Measurements from ENCODE around the gene POLR3A. TPM values are rescaled to one million over a fixed set of nuclear protein-coding genes. Genes with fewer than 3 reads are reported as not detected.

Gene POLR3A
- total RNA-seq, 1 donor from 2014 or later, result 27.8 TPM

DNA sequence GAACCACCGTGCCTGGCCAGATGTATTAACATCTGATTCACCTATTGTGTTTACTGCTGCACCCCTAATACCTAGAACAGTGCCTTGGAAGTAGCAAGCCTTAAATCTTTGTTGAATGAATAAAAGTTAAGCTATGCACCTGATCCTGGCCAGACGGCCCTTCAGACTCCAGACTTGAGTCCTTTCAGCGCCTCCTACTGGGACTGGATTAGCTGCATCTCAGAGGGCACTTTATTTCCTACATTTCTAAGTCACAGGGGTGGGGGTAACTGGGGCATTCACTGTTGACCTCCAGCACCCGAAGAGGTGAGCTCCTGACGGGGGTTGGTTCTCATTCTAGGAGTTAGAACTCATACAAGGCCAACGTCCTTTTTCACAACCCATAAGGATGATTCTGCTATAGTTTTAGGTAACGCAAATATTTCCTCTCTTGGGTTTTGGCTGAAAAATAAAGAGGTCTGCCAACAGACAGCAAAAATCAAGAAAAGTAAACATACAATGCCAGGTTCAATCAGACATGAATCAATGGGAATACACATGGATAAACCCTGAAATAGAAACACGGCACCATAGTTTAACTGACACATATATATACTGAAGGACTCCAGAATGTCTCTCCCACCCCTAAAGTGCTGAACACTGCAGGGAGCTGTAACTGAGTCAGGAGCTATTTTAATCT lies 54.8 kb downstream of the POLR3A start:
- no peak for DNase-seq
- H3K27me3 Mint-ChIP-seq, result no peaks in the 10 kb centered on the region
- H3K4me1 Mint-ChIP-seq, result peaks cover 8% of the 10 kb centered on the region
- H3K36me3 Mint-ChIP-seq (ENCODE audit: low read depth), result peaks cover 31% of the 10 kb centered on the region
- H3K9me3 Mint-ChIP-seq, result no peaks in the 10 kb centered on the region
- H3K27ac Mint-ChIP-seq, result no peak overlapping the region
- intact Hi-C loops (cut with micrococcal nuclease), result no loop called here
- no peak overlapping the region for H3K4me3 Mint-ChIP-seq

DNA sequence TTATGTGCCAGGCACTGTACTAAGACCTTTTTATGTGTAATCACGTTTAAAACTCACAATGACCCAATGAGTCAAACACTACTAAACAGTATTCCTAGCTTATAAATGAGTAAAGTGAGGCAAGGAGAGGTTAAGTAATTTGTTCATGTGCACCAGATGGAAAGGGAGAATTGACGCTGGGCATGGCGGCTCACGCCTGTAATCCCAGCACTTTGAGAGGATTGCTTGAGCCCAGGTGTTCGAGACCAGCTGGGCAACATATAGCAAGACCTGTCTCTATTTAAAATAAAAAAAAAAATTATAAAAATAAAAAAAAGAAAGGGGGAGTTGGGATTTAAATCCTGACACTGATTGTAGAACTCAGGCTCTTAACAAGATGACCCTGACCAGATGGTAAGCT lies 56.0 kb downstream of the POLR3A start:
- H3K4me1 Mint-ChIP-seq, result peaks cover 8% of the 10 kb centered on the region
- peaks cover 28% of the 10 kb centered on the region for H3K36me3 Mint-ChIP-seq (ENCODE audit: low read depth)
- no peak overlapping the region for H3K4me3 Mint-ChIP-seq
- DNase-seq, result no peak
- no peak overlapping the region for H3K27ac Mint-ChIP-seq
- intact Hi-C loops (cut with micrococcal nuclease), result no loop called here
- no peaks in the 10 kb centered on the region for H3K9me3 Mint-ChIP-seq
- no peaks in the 10 kb centered on the region for H3K27me3 Mint-ChIP-seq

DNA sequence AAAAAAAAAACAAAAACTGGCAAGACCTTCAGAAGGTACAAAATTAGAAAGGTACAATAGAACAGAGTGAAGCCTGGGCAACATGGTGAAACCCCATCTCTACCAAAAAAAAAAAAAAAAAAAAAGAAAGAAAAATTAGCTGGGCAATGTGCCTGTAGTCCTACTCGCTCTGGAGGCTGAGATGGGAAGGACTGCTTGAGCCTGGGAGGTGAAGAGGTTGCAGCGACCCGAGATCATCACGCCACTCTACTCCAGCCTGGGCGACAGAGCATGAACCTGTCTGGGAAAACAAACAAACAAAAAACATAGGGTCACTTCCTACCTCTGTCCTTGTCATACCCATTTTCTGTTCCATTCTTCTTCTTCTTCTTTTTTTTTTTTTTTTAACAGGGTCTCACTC lies 57.2 kb downstream of the POLR3A start:
- Mint-ChIP-seq H3K4me1 (peaks cover 8% of the 10 kb centered on the region), H3K27ac (no peak overlapping the region), H3K9me3 (no peaks in the 10 kb centered on the region), H3K27me3 (no peaks in the 10 kb centered on the region), H3K36me3 (ENCODE audit: low read depth) (peaks cover 19% of the 10 kb centered on the region), H3K4me3 (no peak overlapping the region)
- intact Hi-C loops (cut with micrococcal nuclease), result no loop called here
- DNase-seq, result no peak

DNA sequence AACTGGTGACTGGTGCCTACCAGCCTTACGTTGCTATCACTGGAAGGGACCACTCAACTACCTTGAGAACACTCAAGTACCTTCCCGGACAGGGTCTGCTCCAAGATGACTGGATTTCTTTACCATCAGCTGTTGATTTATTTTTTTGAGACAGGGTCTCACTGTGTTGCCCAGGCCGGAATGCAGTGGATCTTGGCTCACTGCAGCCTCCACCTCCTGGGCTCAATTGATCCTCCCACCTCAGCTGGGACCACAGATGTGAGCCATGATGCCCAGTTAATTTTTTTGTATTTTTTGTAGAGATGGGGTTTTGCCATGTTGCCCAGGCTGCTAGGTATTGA lies 57.5 kb downstream of the POLR3A start:
- Mint-ChIP-seq H3K27ac (peak overlapping the region; percentile 53), H3K27me3 (no peaks in the 10 kb centered on the region), H3K36me3 (ENCODE audit: low read depth) (peaks cover 18% of the 10 kb centered on the region), H3K4me1 (peaks cover 8% of the 10 kb centered on the region), H3K9me3 (no peaks in the 10 kb centered on the region), H3K4me3 (no peak overlapping the region)
- no peak for DNase-seq
- intact Hi-C loops (cut with micrococcal nuclease), result no loop called here

DNA sequence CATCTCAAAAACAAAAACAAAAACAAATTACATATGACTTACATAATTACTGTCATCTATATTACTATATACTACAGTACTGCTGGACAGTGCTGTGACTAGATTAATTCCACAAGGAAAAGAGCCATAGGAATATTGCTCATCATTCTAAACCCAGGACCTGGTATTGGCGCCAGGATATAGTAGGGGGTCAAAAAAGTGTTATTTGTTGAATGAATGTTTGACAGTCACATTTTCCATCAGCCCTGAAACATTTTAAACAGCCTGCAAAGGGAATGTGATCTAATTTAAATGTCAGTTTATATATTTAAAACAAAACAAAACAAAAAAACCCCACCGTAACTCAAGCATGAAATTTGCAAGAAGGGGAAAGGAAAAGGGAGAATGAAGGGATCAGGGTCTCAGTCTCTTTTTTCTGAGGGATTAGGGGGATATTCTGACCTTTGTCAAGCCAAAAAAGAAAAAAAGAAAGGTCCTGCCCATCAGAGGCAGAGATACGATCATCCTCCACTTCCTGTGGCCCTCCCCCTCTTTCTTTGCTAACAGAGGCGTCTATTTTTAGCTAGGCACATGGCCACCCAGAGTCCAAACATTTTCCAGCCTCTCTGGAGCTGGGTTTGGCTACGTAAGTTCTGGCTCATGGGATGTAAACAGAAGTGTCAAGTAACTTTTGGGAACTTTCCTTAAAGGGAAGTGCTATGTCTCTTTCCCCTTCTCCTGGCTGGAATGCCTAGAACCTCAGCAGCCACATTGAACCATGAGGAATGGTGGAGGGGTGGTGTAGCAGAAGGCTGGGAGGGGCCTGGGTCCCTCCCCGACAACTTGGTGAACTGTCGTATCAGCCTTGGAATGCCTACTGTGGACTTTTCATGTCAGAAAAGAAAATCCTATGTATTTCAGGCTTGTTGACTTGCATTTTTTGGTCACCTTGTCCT lies 58.2 kb downstream of the POLR3A start:
- Mint-ChIP-seq H3K4me3 (no peak overlapping the region), H3K27ac (peak overlapping the region; percentile 53)
- intact Hi-C loops (cut with micrococcal nuclease), result no loop called here

DNA sequence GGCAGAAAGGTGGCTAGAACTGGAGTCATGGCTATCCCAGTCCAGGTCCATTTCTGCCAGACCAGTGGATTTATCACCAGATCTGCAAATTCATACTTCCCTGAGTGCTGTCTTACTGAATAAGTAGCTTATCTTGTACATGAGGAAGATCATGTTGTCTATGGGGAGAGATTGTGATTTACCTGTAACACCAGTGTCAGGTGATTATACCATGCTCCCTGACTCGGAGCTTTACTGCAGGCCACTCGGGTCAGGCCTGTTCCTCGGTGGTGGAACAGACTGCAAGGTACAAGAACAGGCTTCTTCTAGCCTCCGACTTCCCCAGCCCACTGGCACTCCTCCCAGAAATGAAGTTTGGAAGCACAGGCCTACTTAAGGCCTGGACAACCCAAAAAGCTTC lies 60.2 kb downstream of the POLR3A start:
- H3K4me1 Mint-ChIP-seq, result peaks cover 8% of the 10 kb centered on the region
- DNase-seq, result no peak
- H3K27ac Mint-ChIP-seq, result no peak overlapping the region
- H3K9me3 Mint-ChIP-seq, result peaks cover 5% of the 10 kb centered on the region
- intact Hi-C loops (cut with micrococcal nuclease), result loop anchor here (5.0 kb wide), 1 partner anchor 122 kb away; no protein-coding TSS in a partner anchor
- H3K4me3 Mint-ChIP-seq, result no peak overlapping the region
- H3K27me3 Mint-ChIP-seq, result no peaks in the 10 kb centered on the region
- peaks cover 7% of the 10 kb centered on the region for H3K36me3 Mint-ChIP-seq (ENCODE audit: low read depth)

More for the DNA sequence above, 58.2 kb downstream of the POLR3A start:
- peak; percentile 60 for DNase-seq
- no peaks in the 10 kb centered on the region for H3K9me3 Mint-ChIP-seq
- no peaks in the 10 kb centered on the region for H3K27me3 Mint-ChIP-seq
- H3K36me3 Mint-ChIP-seq (ENCODE audit: low read depth), result peaks cover 15% of the 10 kb centered on the region
- peaks cover 8% of the 10 kb centered on the region for H3K4me1 Mint-ChIP-seq

DNA sequence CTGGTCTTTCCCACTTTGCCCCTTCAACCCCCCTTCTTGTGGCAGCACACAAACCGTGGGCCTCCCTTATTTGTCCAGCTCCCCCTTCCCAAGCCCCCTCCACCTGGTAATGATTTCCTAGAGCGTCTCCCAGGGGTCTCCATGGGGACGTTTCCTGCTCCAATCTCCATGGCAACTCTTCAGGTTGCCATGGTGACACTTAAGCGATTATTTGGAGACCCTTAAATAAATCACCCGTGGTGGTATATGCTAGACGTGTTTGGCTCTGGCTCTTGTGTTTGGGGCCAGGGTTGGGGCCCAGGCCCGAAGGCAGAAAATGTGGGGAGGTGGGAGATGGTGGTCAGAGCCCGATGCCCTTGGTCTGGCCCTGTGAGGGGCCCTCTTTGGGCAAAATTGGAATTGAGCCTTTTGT lies 61.7 kb downstream of the POLR3A start:
- DNase-seq, result no peak
- Mint-ChIP-seq H3K9me3 (peaks cover 5% of the 10 kb centered on the region), H3K27me3 (no peaks in the 10 kb centered on the region), H3K4me3 (no peak overlapping the region), H3K36me3 (ENCODE audit: low read depth) (peaks cover 4% of the 10 kb centered on the region), H3K4me1 (peaks cover 8% of the 10 kb centered on the region), H3K27ac (no peak overlapping the region)
- intact Hi-C loops (cut with micrococcal nuclease), result loop anchor here (5.0 kb wide), 1 partner anchor 120 kb away; no protein-coding TSS in a partner anchor

DNA sequence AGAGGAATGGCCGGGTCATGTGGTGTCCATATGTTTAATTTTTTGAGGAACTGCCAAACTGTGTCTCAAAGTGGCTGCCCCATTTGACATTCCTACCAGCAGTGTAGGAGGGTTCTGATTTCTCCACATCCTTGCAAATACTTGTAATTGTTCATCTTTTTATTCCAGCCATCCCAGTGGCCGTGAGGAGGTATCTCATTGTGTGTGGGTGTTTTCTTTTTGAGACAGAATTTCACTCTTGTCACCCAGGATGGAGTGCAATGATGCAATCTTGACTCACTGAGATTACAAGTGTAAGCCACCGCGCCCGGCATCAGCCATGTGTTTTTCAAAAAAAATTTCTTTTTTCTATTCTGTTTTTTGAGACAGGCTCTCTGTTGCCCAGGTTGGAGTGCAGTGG lies 64.0 kb downstream of the POLR3A start:
- no peaks in the 10 kb centered on the region for H3K27me3 Mint-ChIP-seq
- no peaks in the 10 kb centered on the region for H3K4me1 Mint-ChIP-seq
- H3K36me3 Mint-ChIP-seq (ENCODE audit: low read depth), result peaks cover 2% of the 10 kb centered on the region
- intact Hi-C loops (cut with micrococcal nuclease), result loop anchor here (5.0 kb wide), 1 partner anchor 118 kb away; no protein-coding TSS in a partner anchor
- H3K9me3 Mint-ChIP-seq, result peaks cover 5% of the 10 kb centered on the region
- DNase-seq, result no peak
- no peak overlapping the region for H3K27ac Mint-ChIP-seq
- H3K4me3 Mint-ChIP-seq, result no peak overlapping the region

DNA sequence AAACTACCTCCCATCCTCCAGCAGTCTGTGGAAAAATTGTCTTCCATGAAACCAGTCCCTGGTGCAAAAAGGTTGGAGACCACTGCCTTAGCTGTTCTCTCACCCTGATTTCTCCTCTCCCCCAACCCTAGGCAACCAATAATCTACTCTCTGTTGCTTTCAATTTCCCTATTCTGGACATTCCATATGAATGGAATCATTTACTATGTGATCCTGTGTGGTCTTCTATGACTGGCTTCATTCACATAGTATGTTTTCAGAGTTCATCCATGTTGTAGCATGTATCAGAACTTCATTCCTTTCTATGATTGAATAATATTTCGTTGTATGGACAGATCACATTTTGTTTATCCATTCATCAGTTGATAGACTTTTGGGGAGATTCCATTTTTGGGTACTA lies 64.5 kb downstream of the POLR3A start:
- Mint-ChIP-seq H3K4me3 (no peak overlapping the region), H3K9me3 (peaks cover 5% of the 10 kb centered on the region), H3K27ac (no peak overlapping the region), H3K27me3 (no peaks in the 10 kb centered on the region), H3K36me3 (ENCODE audit: low read depth) (peaks cover 2% of the 10 kb centered on the region), H3K4me1 (no peaks in the 10 kb centered on the region)
- DNase-seq, result no peak
- intact Hi-C loops (cut with micrococcal nuclease), result loop anchor here (5.0 kb wide), 1 partner anchor 118 kb away; no protein-coding TSS in a partner anchor

DNA sequence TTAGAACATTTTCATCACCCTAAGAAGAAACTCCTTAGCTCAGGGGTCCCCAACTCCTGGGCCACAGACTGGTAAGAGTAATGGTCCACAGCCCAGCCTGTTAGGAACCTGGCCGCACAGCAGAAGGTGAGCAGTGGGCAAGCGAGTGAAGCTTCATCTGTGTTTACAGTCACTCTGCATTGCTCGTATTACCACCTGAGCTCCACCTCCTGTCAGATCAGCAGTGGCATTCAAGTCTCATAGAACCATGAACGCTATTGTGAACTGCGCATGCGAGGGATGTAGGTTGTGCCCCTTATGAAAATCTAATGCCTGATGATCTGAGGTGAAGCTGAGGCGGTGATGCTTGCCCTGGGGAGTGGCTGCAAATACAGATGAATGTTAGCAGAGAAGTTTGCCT lies 65.4 kb downstream of the POLR3A start:
- no peaks in the 10 kb centered on the region for H3K27me3 Mint-ChIP-seq
- peaks cover 5% of the 10 kb centered on the region for H3K9me3 Mint-ChIP-seq
- DNase-seq, result no peak
- intact Hi-C loops (cut with micrococcal nuclease), result no loop called here
- H3K36me3 Mint-ChIP-seq (ENCODE audit: low read depth), result peaks cover under 1% of the 10 kb centered on the region
- H3K27ac Mint-ChIP-seq, result no peak overlapping the region
- no peaks in the 10 kb centered on the region for H3K4me1 Mint-ChIP-seq
- no peak overlapping the region for H3K4me3 Mint-ChIP-seq

DNA sequence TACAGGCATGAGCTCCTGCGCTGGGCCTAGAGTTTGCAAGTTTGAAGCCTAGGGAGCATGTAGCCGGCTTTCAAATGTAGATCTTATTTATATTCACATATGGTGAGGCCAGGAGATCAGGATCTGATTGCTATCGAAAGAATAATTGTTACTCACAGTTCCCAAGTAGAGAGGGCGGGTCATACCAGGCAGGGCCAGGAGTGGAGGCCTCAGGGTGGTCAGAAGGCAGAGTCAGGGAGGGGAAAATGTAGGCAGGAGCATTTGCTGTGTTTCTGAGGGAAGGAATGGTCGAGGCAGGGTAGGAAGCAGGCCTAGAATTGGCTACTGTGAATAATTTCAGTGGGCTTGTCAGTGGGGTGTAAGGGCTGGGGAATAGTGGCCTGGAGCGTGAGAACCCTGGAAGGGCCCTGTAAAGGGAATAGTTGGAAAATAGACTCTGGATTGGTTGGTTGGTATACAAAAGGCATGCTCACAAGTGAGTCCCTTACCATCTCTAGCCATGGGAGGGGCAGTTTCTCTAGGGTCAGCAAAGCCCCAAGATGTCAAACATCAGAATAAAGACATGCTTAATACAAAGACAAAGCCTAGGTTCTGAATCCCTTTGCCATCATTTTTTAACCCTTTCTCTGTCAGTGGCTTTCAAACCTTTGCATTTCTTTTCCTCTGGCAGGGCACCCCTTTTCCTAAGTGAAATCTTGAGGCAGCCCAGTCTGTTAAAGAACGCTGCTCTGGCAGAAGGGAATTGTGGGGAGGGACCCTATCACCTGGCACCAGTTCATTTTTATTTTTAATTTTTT lies 66.8 kb downstream of the POLR3A start:
- no peaks in the 10 kb centered on the region for H3K27me3 Mint-ChIP-seq
- intact Hi-C loops (cut with micrococcal nuclease), result no loop called here

DNA sequence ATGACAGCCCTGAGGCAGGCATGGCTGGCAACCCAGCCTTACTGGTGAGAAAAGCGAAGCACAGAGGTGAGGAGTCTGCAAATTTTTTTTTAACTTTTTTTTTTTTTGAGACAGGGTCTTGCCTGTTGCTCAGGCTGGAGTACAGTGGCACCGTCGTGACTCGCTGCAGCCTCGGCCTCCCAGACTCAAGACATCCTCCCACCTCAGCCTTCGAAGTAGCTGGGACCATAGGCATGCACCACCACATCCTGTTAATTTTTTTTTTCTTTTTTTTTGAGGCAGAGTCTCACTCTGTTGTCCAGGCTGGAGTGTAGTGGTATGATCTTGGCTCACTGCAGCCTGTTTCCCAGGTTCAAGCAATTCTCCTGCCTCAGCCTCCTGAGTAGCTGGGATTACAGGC lies 67.6 kb downstream of the POLR3A start:
- Mint-ChIP-seq H3K27ac (no peak overlapping the region), H3K4me1 (no peaks in the 10 kb centered on the region), H3K9me3 (peaks cover 5% of the 10 kb centered on the region), H3K4me3 (no peak overlapping the region), H3K36me3 (ENCODE audit: low read depth) (no peaks in the 10 kb centered on the region), H3K27me3 (no peaks in the 10 kb centered on the region)
- no peak for DNase-seq
- intact Hi-C loops (cut with micrococcal nuclease), result no loop called here

More for the DNA sequence above, 66.8 kb downstream of the POLR3A start:
- Mint-ChIP-seq H3K4me1 (no peaks in the 10 kb centered on the region), H3K36me3 (ENCODE audit: low read depth) (no peaks in the 10 kb centered on the region), H3K27ac (no peak overlapping the region), H3K4me3 (no peak overlapping the region), H3K9me3 (peaks cover 5% of the 10 kb centered on the region)
- no peak for DNase-seq

DNA sequence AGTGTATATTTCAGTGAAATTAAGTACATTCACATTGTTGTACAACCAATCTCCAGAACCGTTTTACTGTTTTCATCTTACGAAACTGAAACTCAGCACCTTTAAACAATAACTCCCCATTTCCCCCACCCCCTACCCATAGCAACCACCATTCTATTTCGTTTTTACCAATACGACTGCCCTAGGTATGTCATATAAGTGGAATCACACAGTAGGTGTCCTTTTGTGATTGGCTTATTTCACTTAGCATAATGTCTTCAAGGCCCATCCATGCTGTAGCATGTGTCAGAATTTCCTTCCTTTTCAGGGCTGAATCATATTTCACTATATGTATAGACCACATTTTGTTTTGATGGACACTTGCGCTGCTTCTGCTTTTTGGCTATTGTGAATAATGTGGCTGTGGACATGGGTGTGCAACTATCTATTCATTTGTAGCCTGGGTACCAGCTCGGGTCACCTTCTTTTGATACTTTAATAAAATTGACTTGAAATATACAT lies 68.4 kb downstream of the POLR3A start:
- H3K4me3 Mint-ChIP-seq, result no peak overlapping the region
- no peak for DNase-seq
- H3K36me3 Mint-ChIP-seq (ENCODE audit: low read depth), result no peaks in the 10 kb centered on the region
- intact Hi-C loops (cut with micrococcal nuclease), result no loop called here
- H3K4me1 Mint-ChIP-seq, result no peaks in the 10 kb centered on the region
- peaks cover 8% of the 10 kb centered on the region for H3K9me3 Mint-ChIP-seq
- H3K27ac Mint-ChIP-seq, result no peak overlapping the region
- peaks cover 2% of the 10 kb centered on the region for H3K27me3 Mint-ChIP-seq

Measured in activated CD4-positive, alpha-beta T cell treated with anti-CD3 and anti-CD28 coated beads, Interleukin-2, amount 10 ng/mL, durations not matched to agents 24 days and 14 days (primary cell).